GM12801 (cell line): Measurements from ENCODE around the gene INTS6L.

Source experiments
- TF ChIP-seq, protein P1 (sequence below): IDR thresholded peaks from one replicate; pipeline ENCODE4 v1.5.1; 2011; ENCODE audit warnings: control low read depth; ENCODE audit not compliant: insufficient read length; ENCODE audit errors: extremely low read depth

INTS6L gene, protein sequence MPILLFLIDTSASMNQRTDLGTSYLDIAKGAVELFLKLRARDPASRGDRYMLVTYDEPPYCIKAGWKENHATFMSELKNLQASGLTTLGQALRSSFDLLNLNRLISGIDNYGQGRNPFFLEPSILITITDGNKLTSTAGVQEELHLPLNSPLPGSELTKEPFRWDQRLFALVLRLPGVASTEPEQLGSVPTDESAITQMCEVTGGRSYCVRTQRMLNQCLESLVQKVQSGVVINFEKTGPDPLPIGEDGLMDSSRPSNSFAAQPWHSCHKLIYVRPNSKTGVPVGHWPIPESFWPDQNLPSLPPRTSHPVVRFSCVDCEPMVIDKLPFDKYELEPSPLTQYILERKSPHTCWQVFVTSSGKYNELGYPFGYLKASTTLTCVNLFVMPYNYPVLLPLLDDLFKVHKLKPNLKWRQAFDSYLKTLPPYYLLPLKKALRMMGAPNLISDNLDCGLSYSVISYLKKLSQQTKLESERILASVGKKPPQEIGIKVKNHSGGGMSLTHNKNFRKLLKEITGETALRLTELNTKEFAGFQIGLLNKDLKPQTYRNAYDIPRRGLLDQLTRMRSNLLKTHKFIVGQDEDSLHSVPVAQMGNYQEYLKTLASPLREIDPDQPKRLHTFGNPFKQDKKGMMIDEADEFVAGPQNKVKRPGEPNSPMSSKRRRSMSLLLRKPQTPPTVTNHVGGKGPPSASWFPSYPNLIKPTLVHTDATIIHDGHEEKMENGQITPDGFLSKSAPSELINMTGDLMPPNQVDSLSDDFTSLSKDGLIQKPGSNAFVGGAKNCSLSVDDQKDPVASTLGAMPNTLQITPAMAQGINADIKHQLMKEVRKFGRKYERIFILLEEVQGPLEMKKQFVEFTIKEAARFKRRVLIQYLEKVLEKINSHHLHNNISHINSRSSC

DNA sequence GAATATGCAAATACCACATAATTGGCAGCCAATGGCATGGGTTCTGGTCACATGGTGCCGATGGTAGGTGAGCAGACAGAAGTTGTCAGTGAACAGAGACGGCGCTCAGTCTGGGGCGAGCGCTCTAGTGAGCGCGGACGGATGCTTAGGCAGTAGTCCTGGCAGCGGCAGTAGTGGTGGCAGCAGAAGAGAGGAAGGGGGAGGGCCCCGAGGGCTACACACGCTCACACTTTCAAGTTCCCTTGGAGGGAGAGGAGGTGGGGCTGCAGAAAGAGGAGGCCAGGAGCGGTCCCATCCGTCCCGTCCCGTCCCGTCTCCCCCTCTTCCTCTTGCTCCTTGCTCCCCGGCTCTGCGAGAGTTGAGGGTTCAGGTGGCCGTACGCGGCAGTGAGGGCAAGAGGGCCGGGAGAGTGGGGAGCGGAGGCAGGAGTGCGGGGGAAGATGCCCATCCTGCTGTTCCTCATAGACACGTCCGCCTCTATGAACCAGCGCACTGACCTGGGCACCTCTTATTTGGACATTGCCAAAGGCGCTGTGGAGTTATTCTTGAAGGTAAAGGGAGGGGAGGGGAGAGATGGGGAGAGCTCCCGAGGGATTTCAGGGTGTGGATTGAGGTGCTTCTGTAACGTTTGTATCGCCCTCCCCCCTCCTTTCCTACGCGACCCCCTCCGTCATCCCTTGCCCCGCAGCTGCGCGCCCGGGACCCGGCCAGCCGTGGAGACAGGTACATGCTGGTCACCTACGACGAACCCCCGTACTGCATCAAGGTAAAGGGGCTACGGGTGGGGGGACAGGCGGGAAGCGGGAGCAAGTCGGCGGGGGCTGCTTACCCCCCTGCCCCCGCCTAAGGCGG lies at the start of gene INTS6L:
Gene INTS6L, plus strand, starts transcription at position 108 of the 852 bp plus-strand sequence. Its CDS starts 333 bp downstream, at position 441.
- TF ChIP-seq, protein P1, sequence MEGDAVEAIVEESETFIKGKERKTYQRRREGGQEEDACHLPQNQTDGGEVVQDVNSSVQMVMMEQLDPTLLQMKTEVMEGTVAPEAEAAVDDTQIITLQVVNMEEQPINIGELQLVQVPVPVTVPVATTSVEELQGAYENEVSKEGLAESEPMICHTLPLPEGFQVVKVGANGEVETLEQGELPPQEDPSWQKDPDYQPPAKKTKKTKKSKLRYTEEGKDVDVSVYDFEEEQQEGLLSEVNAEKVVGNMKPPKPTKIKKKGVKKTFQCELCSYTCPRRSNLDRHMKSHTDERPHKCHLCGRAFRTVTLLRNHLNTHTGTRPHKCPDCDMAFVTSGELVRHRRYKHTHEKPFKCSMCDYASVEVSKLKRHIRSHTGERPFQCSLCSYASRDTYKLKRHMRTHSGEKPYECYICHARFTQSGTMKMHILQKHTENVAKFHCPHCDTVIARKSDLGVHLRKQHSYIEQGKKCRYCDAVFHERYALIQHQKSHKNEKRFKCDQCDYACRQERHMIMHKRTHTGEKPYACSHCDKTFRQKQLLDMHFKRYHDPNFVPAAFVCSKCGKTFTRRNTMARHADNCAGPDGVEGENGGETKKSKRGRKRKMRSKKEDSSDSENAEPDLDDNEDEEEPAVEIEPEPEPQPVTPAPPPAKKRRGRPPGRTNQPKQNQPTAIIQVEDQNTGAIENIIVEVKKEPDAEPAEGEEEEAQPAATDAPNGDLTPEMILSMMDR: no peak

DNA sequence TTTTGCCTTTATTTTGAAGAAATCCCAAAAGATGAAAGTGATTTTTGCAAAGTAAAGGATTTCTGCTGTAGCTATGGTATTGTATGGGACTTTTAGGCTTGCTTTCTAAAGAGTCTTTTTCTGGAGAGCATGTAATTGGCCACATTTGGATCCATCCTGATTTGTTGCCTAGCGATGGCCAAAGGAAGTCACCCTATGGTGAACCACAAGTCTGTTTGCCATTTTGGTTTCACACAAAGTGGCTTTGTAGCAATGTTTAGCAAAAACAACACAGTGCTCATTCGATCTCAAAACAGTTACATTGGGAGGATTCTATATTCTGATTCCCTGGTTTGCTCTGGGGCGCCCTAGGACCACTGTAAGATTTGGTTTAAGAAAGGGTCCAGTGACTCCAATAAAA lies 44.1 kb upstream of the INTS6L start:
- TF ChIP-seq, protein P1: no peak

DNA sequence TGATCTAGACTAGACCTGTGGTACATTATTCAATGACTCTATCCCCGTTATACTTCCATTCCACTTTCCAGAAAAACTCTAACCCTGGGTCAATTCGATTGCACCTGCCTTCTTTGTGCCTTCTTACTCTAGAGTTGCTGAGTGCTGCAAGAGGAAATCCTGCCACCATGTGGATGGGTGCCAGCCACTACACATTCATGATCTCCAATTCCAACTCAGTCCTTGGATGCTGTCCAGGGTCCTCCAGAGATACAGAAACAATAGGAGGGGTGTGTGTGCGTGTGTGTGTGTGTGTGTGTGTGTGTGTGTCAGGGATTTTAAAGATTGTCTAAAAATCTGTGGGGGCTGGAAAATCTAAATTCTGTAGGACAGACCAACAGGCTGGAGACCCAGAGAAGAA lies 42.9 kb upstream of the INTS6L start:
- TF ChIP-seq, protein P1: no peak

GRCh38 chrX:135480076-135480475 lies 40.4 kb upstream of the INTS6L start:
- TF ChIP-seq, protein P1: no peak

- TF ChIP-seq, protein P1: no peak
Measured at GRCh38 chrX:135481696-135482179, 38.7 kb upstream of the INTS6L start.

GRCh38 chrX:135484641-135485289 lies 35.7 kb upstream of the INTS6L start:
- TF ChIP-seq, protein P1: no peak
